Panc1 (cell line): ENCODE results near the gene TALDO1. TPM values are rescaled to one million over a fixed set of nuclear protein-coding genes. Genes with fewer than 3 reads are reported as not detected.

Source experiments
- ATAC-seq: fragments of 200-7000 bp; cut with Tn5 transposase; 2 replicates; pipeline ENCODE4 v1.9.1; 2020; ENCODE audit warnings: mild to moderate bottlenecking, moderate library complexity
- BruUV-seq: library from RNA; stranded (reverse); fragments of 400-500 nt; replicated peaks from 2 replicates; lab custom pipeline; 2021; lab: Mats Ljungman, UMichigan
- CTCF ChIA-PET: fragments of 300-600 bp; sonication (Branson Sonifier 250); formaldehyde crosslinking; loops from one replicate; lab custom pipeline; 2022; ENCODE audit warnings: antibody characterized with exemption; lab: Charles Lee
- POLR2A ChIA-PET: fragments of 300-600 bp; sonication (Branson Sonifier 250); formaldehyde crosslinking; loops from one replicate; lab custom pipeline; 2022; ENCODE audit warnings: antibody characterized with exemption; lab: Charles Lee
- DNase-seq: peaks from one replicate; pipeline ENCODE4 v3.0.0-alpha.2; 2010; ENCODE audit warnings: low read depth, low spot score
- H3K27ac ChIP-seq: 2 replicates; pipeline ENCODE4 v1.5.1; 2011; ENCODE audit warnings: mild to moderate bottlenecking, low read length, inconsistent platforms
- H3K27me3 ChIP-seq: fragments of 200-500 bp; sonication (Bioruptor generic); 2 replicates; pipeline ENCODE4 v1.6.0; 2014; ENCODE audit warnings: low read length, inconsistent platforms; ENCODE audit not compliant: control insufficient read depth, insufficient read depth
- H3K36me3 ChIP-seq: fragments of 200-500 bp; sonication (Bioruptor generic); 2 replicates; pipeline ENCODE4 v1.5.1; 2014; ENCODE audit warnings: inconsistent platforms, mild to moderate bottlenecking, low read length, moderate library complexity; ENCODE audit not compliant: control insufficient read depth, insufficient read depth
- H3K4me1 ChIP-seq: 2 replicates; pipeline ENCODE4 v1.5.1; 2011; ENCODE audit warnings: inconsistent platforms, mild to moderate bottlenecking, low read length, moderate library complexity; ENCODE audit not compliant: control insufficient read depth, insufficient read depth
- H3K4me3 ChIP-seq, 2 experiments: 2 replicates each; pipeline ENCODE4 v1.5.1; 2011 to 2012; ENCODE audit warnings: low read depth in 2 of 2, low read length in 2 of 2, mild to moderate bottlenecking in 2 of 2, inconsistent platforms in 1 of 2, moderate library complexity in 1 of 2
- H3K9me3 ChIP-seq: fragments of 200-500 bp; sonication (Bioruptor generic); 2 replicates; pipeline ENCODE4 v1.5.1; 2014; ENCODE audit warnings: low read depth, mild to moderate bottlenecking, inconsistent platforms, low read length, moderate library complexity; ENCODE audit not compliant: control insufficient read depth, insufficient read depth
- CTCF ChIP-seq: fragments of 450-650 bp; IDR thresholded peaks from 2 replicates; pipeline ENCODE4 v1.5.1; 2017; ENCODE audit warnings: mild to moderate bottlenecking
- POLR2AphosphoS5 ChIP-seq: IDR thresholded peaks from 2 replicates; pipeline ENCODE4 v1.6.1; 2012; ENCODE audit warnings: mild to moderate bottlenecking, low read depth, low read length, moderate library complexity
- REST ChIP-seq, 2 experiments: IDR thresholded peaks; 2 replicates each; pipeline ENCODE4 v1.6.1; 2011 to 2012; ENCODE audit warnings: low read depth in 2 of 2, control low read depth in 1 of 2, low read length in 1 of 2, mild to moderate bottlenecking in 1 of 2, moderate library complexity in 1 of 2; ENCODE audit not compliant: insufficient read depth in 1 of 2
- SIN3A ChIP-seq: IDR thresholded peaks from 2 replicates; pipeline ENCODE4 v1.6.1; 2012; ENCODE audit warnings: low read depth, mild to moderate bottlenecking, low read length, moderate library complexity, borderline replicate concordance; ENCODE audit not compliant: insufficient read depth
- TCF7L2 ChIP-seq: IDR thresholded peaks from 2 replicates; pipeline ENCODE4 v1.6.1; 2011; ENCODE audit warnings: mild to moderate bottlenecking, low read depth, low read length, inconsistent platforms
- in situ Hi-C: cut with HindIII; loops from 2 replicates; pipeline ENCODE4 v1.10.0; 2016; ENCODE audit warnings: low sequenced_read_pairs, low pct_unique_long_range_greater_than_20kb
- intact Hi-C: fragments of 100-400 bp; cut with micrococcal nuclease; formaldehyde crosslinking; loops from one replicate; pipeline ENCODE4 v1.10.0; 2022; ENCODE audit not compliant: unreplicated experiment
- total RNA-seq: library from RNA; stranded (reverse); gene quantifications from one replicate; pipeline ENCODE4 v1.2.1, GENCODE V29; 2021; ENCODE audit not compliant: unreplicated experiment

TALDO1 gene
- total RNA-seq, 1 experiment from 2014 or later = 257 TPM

- Histone ChIP-seq H3K4me1 (peaks cover 41% of the 10 kb centered on the region), H3K27ac (peak overlapping the region; percentile 93), H3K4me3 (peak overlapping the region; percentile 71 to 86), H3K27me3 (no peaks in the 10 kb centered on the region), H3K9me3 (no peaks in the 10 kb centered on the region), H3K36me3 (no peaks in the 10 kb centered on the region; the same call in none of the 2 replicates)
- ChIA-PET CTCF (no interaction called here), POLR2A (interaction anchor here (0.6 kb wide), 1 partner anchor 12 kb away, joined by 3 read pairs; no protein-coding TSS in a partner anchor)
- DNase-seq (no peak), ATAC-seq (peak; percentile 5; the same call in 1 of the 2 replicates)
- TF ChIP-seq SIN3A (no peak), REST (IDR thresholded peaks at IDR 0.05; ENCODE audit: insufficient read depth in 1 of 2, low read depth in 2 of 2, low read length in 1 of 2) (no peak; a peak in 1 of 4 replicates), POLR2AphosphoS5 (no peak), TCF7L2 (no peak), CTCF (no peak)
- in situ Hi-C loops (no loop called here), intact Hi-C loops (no loop called here)
- no TSS peak for BruUV-seq
Observed at GRCh38 chr11:796565-797295, 49.5 kb downstream of the TALDO1 start.

- no TSS peak for BruUV-seq
- Histone ChIP-seq H3K27ac (peak overlapping the region; percentile 93), H3K4me1 (peaks cover 42% of the 10 kb centered on the region), H3K27me3 (no peaks in the 10 kb centered on the region), H3K4me3 (peak overlapping the region; percentile 71 to 86), H3K36me3 (no peaks in the 10 kb centered on the region; the same call in none of the 2 replicates), H3K9me3 (no peaks in the 10 kb centered on the region)
- no peak for DNase-seq
- TF ChIP-seq TCF7L2 = no peak
- TF ChIP-seq SIN3A = peak; percentile 58; the same call in 1 of the 2 replicates
- TF ChIP-seq REST (IDR thresholded peaks at IDR 0.05; ENCODE audit: insufficient read depth in 1 of 2, low read depth in 2 of 2, low read length in 1 of 2) = peak in 1 of 2 experiments; percentile 36; a peak in 1 of 4 replicates
- in situ Hi-C loops = no loop called here
- ChIA-PET CTCF (no interaction called here), POLR2A (interaction anchor here (0.6 kb wide), 1 partner anchor 12 kb away, joined by 3 read pairs; no protein-coding TSS in a partner anchor)
- intact Hi-C loops = no loop called here
- ATAC-seq = peak; percentile 69
Observed at GRCh38 chr11:797296-798092, 50.2 kb downstream of the TALDO1 start.
